Brain microvascular endothelial cell (primary cell): Measurements from ENCODE around the gene ARHGAP21.

ENCODE experiments used
- DNase-seq: peaks from one replicate; pipeline ENCODE4 v3.0.0-alpha.2; 2020
- H3K27ac ChIP-seq: fragments of 250-450 bp; sonication (Bioruptor Pico); 2 replicates; pipeline ENCODE4 v1.5.1; 2020; ENCODE audit warnings: mild to moderate bottlenecking, moderate library complexity
- H3K27me3 ChIP-seq: fragments of 250-450 bp; sonication (Bioruptor Pico); replicated peaks from 2 replicates; pipeline ENCODE4 v1.5.1; 2020; ENCODE audit warnings: mild to moderate bottlenecking
- H3K36me3 ChIP-seq: fragments of 250-450 bp; sonication (Bioruptor Pico); replicated peaks from 2 replicates; pipeline ENCODE4 v1.5.1; 2020; ENCODE audit warnings: mild to moderate bottlenecking
- H3K4me3 ChIP-seq: 2 replicates; pipeline ENCODE4 v1.5.1; 2011; ENCODE audit warnings: low read depth, mild to moderate bottlenecking, control low read depth, low read length, moderate library complexity
- in situ Hi-C: cut with HindIII; loops from 2 replicates; pipeline ENCODE4 v1.10.0; 2017; ENCODE audit warnings: low sequenced_read_pairs, low pct_ligation_motif_present
- TF ChIP-seq, protein P1 (sequence below): IDR thresholded peaks from 2 replicates; pipeline ENCODE4 v1.5.1; 2011; ENCODE audit warnings: low read depth, mild to moderate bottlenecking, moderate library complexity, low read length, control low read depth, inconsistent platforms; ENCODE audit errors: missing control alignments

Gene ARHGAP21

GRCh38 chr10:24652381-24652957 is 71.2 kb downstream of the ARHGAP21 start:
- Histone ChIP-seq H3K36me3 (no peaks in the 10 kb centered on the region), H3K4me3 (no peak overlapping the region), H3K27me3 (no peaks in the 10 kb centered on the region), H3K27ac (no peak overlapping the region)
- in situ Hi-C loops = no loop called here
- DNase-seq = no peak
- TF ChIP-seq, protein P1, sequence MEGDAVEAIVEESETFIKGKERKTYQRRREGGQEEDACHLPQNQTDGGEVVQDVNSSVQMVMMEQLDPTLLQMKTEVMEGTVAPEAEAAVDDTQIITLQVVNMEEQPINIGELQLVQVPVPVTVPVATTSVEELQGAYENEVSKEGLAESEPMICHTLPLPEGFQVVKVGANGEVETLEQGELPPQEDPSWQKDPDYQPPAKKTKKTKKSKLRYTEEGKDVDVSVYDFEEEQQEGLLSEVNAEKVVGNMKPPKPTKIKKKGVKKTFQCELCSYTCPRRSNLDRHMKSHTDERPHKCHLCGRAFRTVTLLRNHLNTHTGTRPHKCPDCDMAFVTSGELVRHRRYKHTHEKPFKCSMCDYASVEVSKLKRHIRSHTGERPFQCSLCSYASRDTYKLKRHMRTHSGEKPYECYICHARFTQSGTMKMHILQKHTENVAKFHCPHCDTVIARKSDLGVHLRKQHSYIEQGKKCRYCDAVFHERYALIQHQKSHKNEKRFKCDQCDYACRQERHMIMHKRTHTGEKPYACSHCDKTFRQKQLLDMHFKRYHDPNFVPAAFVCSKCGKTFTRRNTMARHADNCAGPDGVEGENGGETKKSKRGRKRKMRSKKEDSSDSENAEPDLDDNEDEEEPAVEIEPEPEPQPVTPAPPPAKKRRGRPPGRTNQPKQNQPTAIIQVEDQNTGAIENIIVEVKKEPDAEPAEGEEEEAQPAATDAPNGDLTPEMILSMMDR = no peak

- no peak overlapping the region for H3K27ac ChIP-seq
- no peaks in the 10 kb centered on the region for H3K27me3 ChIP-seq
- TF ChIP-seq, protein P1 = no peak
- no peaks in the 10 kb centered on the region for H3K36me3 ChIP-seq
- in situ Hi-C loops = no loop called here
- DNase-seq = no peak
- no peak overlapping the region for H3K4me3 ChIP-seq
These were observed 71.8 kb downstream of the ARHGAP21 start for GRCh38 chr10:24651923-24652322.

GRCh38 chr10:24650669-24651391 is 72.9 kb downstream of the ARHGAP21 start:
- in situ Hi-C loops = no loop called here
- Histone ChIP-seq H3K27ac (no peak overlapping the region), H3K36me3 (no peaks in the 10 kb centered on the region), H3K27me3 (no peaks in the 10 kb centered on the region), H3K4me3 (no peak overlapping the region)
- TF ChIP-seq, protein P1 = no peak
- no peak for DNase-seq

- Histone ChIP-seq H3K27me3 (no peaks in the 10 kb centered on the region), H3K36me3 (no peaks in the 10 kb centered on the region), H3K27ac (no peak overlapping the region), H3K4me3 (no peak overlapping the region)
- TF ChIP-seq, protein P1 = no peak
- in situ Hi-C loops = no loop called here
- no peak for DNase-seq
These were observed 77.9 kb downstream of the ARHGAP21 start for GRCh38 chr10:24645784-24646183.

GRCh38 chr10:24645022-24645421 is 78.7 kb downstream of the ARHGAP21 start:
- no peak overlapping the region for H3K4me3 ChIP-seq
- H3K27me3 ChIP-seq = no peaks in the 10 kb centered on the region
- in situ Hi-C loops = no loop called here
- TF ChIP-seq, protein P1 = no peak
- no peak for DNase-seq
- no peak overlapping the region for H3K27ac ChIP-seq
- no peaks in the 10 kb centered on the region for H3K36me3 ChIP-seq
